Gastrocnemius medialis (tissue), 4 donors: Measurements from ENCODE around the gene MATN3. TPM values are rescaled to one million over a fixed set of nuclear protein-coding genes. Genes with fewer than 3 reads are reported as not detected.
A peak's percentile ranks its signal among the peaks of the same experiment; 100 is the strongest.

Source experiments
- ATAC-seq, 2 donors: fragments of 150-250 bp; one replicate each; pipeline ENCODE4 v1.9.1; 2016
- DNase-seq, 2 donors: peaks; one replicate each; pipeline ENCODE4 v3.0.0-alpha.2; 2019
- H3K27ac ChIP-seq, 4 donors: fragments of 200-600 bp; sonication (generic); 1 replicate in 1 of 4; 2 replicates in 3 of 4; pipeline ENCODE4 v1.5.1; 2016 to 2018; ENCODE audit warnings: mild to moderate bottlenecking in 2 of 4, moderate library complexity in 1 of 4
- H3K27me3 ChIP-seq, 3 donors: fragments of 200-600 bp; sonication (generic) in 2 of 3; 1 replicate in 1 of 3; 2 replicates in 2 of 3; pipeline versions ENCODE4 v1.5.1 to v1.6.0; 2016 to 2019; ENCODE audit warnings: mild to moderate bottlenecking in 1 of 3, moderate library complexity in 1 of 3
- H3K36me3 ChIP-seq, 2 donors: fragments of 200-600 bp; sonication (generic) in 1 of 2; one replicate each; pipeline ENCODE4 v1.5.1; 2017 to 2018
- H3K4me1 ChIP-seq, 2 donors: fragments of 200-600 bp; sonication (generic) in 1 of 2; one replicate each; pipeline ENCODE4 v1.5.1; 2016 to 2017; ENCODE audit warnings: mild to moderate bottlenecking in 2 of 2
- H3K4me3 ChIP-seq, 4 donors: fragments of 200-600 bp; sonication (generic) in 3 of 4; 1 replicate in 1 of 4; 2 replicates in 3 of 4; pipeline ENCODE4 v1.5.1; 2016 to 2019; ENCODE audit warnings: mild to moderate bottlenecking in 2 of 4
- H3K9me3 ChIP-seq, 3 donors: fragments of 200-600 bp; sonication (generic) in 2 of 3; 1 replicate in 1 of 3; 2 replicates in 2 of 3; pipeline ENCODE4 v1.5.1; 2016 to 2019
- POLR2A ChIP-seq, 2 donors: fragments of 450-650 bp; IDR thresholded peaks; one replicate each; pipeline ENCODE4 v1.6.1; 2017; ENCODE audit warnings: antibody characterized with exemption in 2 of 2, mild to moderate bottlenecking in 2 of 2, moderate library complexity in 2 of 2
- in situ Hi-C, 4 donors: fragments of 200-750 bp; cut with MboI; loops; one replicate each; pipeline versions ENCODE4 v1.15.0 to v1.8.0; 2017; ENCODE audit warnings: low sequenced_read_pairs in 4 of 4
- intact Hi-C: fragments of 100-400 bp; cut with DNase I; formaldehyde crosslinking; loops from one replicate; pipeline ENCODE4 v1.15.1; 2023; ENCODE audit warnings: low total_unique reads
- total RNA-seq, 4 donors: library from RNA; depleted of rRNA; stranded (reverse); fragments of >200 nt; gene quantifications; one replicate each; pipeline versions ENCODE4 v1.1.0 to v1.2.3, GENCODE V29; 2016
- TF ChIP-seq, protein P1 (sequence below), 5 experiments: fragments of 450-650 bp in 3 of 5; fragments of 200-600 bp in 2 of 5; sonication (generic) in 2 of 5; IDR thresholded peaks in 4 of 5; conservative IDR thresholded peaks in 1 of 5; 1 replicate in 4 of 5; 2 replicates in 1 of 5; pipeline ENCODE4 v1.5.1; 2016 to 2019; ENCODE audit warnings: antibody characterized with exemption in 5 of 5, mild to moderate bottlenecking in 3 of 5, moderate library complexity in 3 of 5

Gene MATN3, protein sequence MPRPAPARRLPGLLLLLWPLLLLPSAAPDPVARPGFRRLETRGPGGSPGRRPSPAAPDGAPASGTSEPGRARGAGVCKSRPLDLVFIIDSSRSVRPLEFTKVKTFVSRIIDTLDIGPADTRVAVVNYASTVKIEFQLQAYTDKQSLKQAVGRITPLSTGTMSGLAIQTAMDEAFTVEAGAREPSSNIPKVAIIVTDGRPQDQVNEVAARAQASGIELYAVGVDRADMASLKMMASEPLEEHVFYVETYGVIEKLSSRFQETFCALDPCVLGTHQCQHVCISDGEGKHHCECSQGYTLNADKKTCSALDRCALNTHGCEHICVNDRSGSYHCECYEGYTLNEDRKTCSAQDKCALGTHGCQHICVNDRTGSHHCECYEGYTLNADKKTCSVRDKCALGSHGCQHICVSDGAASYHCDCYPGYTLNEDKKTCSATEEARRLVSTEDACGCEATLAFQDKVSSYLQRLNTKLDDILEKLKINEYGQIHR
- total RNA-seq: under 1 TPM in 3 of 4 donors, not detected in 1; 0.26 to 0.35 (median 0.34) TPM

GRCh38 chr2:20012282-20013125, at the start of gene MATN3:
Gene MATN3 (minus strand): TSS chr2:20012668. CDS start chr2:20012631, 37 bp downstream.
- intact Hi-C loops: no loop called here
- H3K27ac ChIP-seq: peak within 1 kb of the TSS in 3 of 4 donors; percentile 6 to 64 (median 47)
- no peaks in the 10 kb centered on the region for H3K9me3 ChIP-seq
- H3K36me3 ChIP-seq: no peaks in the 10 kb centered on the region
- TF ChIP-seq POLR2A (IDR thresholded peaks at IDR 0.05): no peak
- DNase-seq (no peak), ATAC-seq (peak; percentile 48 to 72)
- peaks cover 0 to 10% of the 10 kb centered on the region in 2 donors for H3K4me1 ChIP-seq
- peaks cover 10 to 17% (median 17%) of the 10 kb centered on the region in 3 donors for H3K27me3 ChIP-seq
- peak within 1 kb of the TSS; percentile 56 to 73 (median 58) for H3K4me3 ChIP-seq
- in situ Hi-C loops: no loop called here

DNA sequence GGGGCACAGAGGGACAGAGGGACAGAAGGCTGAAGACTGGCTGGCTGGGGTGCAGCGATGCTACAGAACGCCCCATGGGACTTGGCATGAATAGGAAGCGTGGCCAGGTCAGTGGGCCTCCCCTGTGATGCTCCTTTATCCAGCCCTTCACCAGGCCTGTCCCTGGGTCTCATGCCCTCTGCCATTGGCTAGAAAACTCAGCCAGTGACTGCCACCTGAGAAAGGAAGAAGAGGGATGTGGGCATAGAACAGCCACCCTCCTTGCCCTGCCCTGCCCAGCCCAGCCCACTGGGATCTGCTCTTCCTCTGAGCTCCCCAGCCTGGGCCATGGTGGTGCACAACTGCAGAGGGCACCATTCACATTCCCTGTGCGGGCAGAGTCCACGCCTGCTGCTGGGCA, 49.5 kb upstream of the MATN3 start:
- H3K27me3 ChIP-seq: no peaks in the 10 kb centered on the region

GRCh38 chr2:20061476-20061875, 49.0 kb upstream of the MATN3 start:
- DNase-seq: no peak
- Histone ChIP-seq H3K4me3 (no peak overlapping the region), H3K36me3 (no peaks in the 10 kb centered on the region), H3K27ac (no peak overlapping the region), H3K9me3 (no peaks in the 10 kb centered on the region), H3K27me3 (no peaks in the 10 kb centered on the region), H3K4me1 (peaks cover 4 to 7% of the 10 kb centered on the region in 2 donors)
- TF ChIP-seq, protein P1, sequence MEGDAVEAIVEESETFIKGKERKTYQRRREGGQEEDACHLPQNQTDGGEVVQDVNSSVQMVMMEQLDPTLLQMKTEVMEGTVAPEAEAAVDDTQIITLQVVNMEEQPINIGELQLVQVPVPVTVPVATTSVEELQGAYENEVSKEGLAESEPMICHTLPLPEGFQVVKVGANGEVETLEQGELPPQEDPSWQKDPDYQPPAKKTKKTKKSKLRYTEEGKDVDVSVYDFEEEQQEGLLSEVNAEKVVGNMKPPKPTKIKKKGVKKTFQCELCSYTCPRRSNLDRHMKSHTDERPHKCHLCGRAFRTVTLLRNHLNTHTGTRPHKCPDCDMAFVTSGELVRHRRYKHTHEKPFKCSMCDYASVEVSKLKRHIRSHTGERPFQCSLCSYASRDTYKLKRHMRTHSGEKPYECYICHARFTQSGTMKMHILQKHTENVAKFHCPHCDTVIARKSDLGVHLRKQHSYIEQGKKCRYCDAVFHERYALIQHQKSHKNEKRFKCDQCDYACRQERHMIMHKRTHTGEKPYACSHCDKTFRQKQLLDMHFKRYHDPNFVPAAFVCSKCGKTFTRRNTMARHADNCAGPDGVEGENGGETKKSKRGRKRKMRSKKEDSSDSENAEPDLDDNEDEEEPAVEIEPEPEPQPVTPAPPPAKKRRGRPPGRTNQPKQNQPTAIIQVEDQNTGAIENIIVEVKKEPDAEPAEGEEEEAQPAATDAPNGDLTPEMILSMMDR (IDR thresholded peaks at IDR 0.05 in 4 of 5, conservative IDR thresholded peaks at IDR 0.05 in 1 of 5): no peak
- no peak for TF ChIP-seq POLR2A (IDR thresholded peaks at IDR 0.05)
- no peak for ATAC-seq
- in situ Hi-C loops: loop anchor here in 1 of 4 donors (25.0 kb wide), 1 partner anchor 576 kb away; no protein-coding TSS in a partner anchor
- intact Hi-C loops: no loop called here

More for the DNA sequence above, 49.5 kb upstream of the MATN3 start:
- TF ChIP-seq, protein P1 (IDR thresholded peaks at IDR 0.05 in 4 of 5, conservative IDR thresholded peaks at IDR 0.05 in 1 of 5): no peak
- TF ChIP-seq POLR2A (IDR thresholded peaks at IDR 0.05): no peak
- in situ Hi-C loops: loop anchor here in 1 of 4 donors (25.0 kb wide), 1 partner anchor 575 kb away; no protein-coding TSS in a partner anchor
- intact Hi-C loops: no loop called here
- DNase-seq: no peak
- no peak overlapping the region for H3K4me3 ChIP-seq
- no peaks in the 10 kb centered on the region for H3K36me3 ChIP-seq
- ATAC-seq: no peak
- H3K27ac ChIP-seq: no peak overlapping the region
- H3K4me1 ChIP-seq: peaks cover 4 to 9% of the 10 kb centered on the region in 2 donors
- no peaks in the 10 kb centered on the region for H3K9me3 ChIP-seq

DNA sequence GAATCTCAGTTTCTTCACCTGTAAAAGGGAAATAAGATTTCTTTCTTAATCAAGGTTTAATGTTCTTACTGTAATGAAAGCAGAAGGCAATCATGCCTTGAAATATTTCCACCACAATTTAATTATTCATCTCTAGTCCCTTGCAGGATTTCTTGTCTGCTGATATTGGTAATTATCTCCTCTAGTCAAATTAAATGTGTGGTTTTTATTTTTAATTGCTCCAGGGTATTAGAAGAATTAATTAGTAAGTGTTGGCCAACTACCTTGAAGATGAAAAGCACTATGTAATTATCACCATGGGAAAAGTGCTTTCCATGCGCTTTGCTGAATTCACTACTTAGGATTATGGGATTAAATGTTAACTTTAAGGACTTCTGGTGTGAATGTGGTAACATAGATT, 47.6 kb upstream of the MATN3 start:
- intact Hi-C loops (no loop called here), in situ Hi-C loops (loop anchor here in 1 of 4 donors (25.0 kb wide), 1 partner anchor 577 kb away; no protein-coding TSS in a partner anchor)
- no peak overlapping the region for H3K27ac ChIP-seq
- TF ChIP-seq, protein P1 (IDR thresholded peaks at IDR 0.05 in 4 of 5, conservative IDR thresholded peaks at IDR 0.05 in 1 of 5): no peak
- no peak for TF ChIP-seq POLR2A (IDR thresholded peaks at IDR 0.05)
- H3K36me3 ChIP-seq: no peaks in the 10 kb centered on the region
- no peaks in the 10 kb centered on the region for H3K4me1 ChIP-seq
- no peaks in the 10 kb centered on the region for H3K9me3 ChIP-seq
- no peaks in the 10 kb centered on the region for H3K27me3 ChIP-seq
- no peak overlapping the region for H3K4me3 ChIP-seq
- no peak for DNase-seq
- ATAC-seq: no peak
